ENCODE data around the gene MAP4. TPM values are rescaled to one million over a fixed set of nuclear protein-coding genes. Genes with fewer than 3 reads are reported as not detected.

The MAP4 gene
- total and polyA plus RNA-seq, 10 donors = 22.3 to 163 (median 100) TPM

- DNase-seq = no peak
- WGBS, 5 donors = 95 to 96% (median 96%) methylated on average over 20 to 23 of the region's 23 CpGs
- intact Hi-C loops (cut with DNase I; ENCODE audit: low total_unique reads) = no loop called here
Measured at GRCh38 chr3:47847801-47848518, 168.3 kb downstream of the MAP4 start.

GRCh38 chr3:47847260-47847659 is 169.0 kb downstream of the MAP4 start:
- WGBS, 5 donors = 88 to 92% (median 91%) methylated on average over 9 to 11 of the region's 11 CpGs
- H3K9me3 ChIP-seq = no peaks in the 10 kb centered on the region
- TF ChIP-seq CTCF (IDR thresholded peaks at IDR 0.05 in 8 of 11, conservative IDR thresholded peaks at IDR 0.05 in 3 of 11) (no peak), POLR2AphosphoS5 (IDR thresholded peaks at IDR 0.05) (peak in 2 of 3 donors; percentile 4 to 33)
- intact Hi-C loops (cut with DNase I; ENCODE audit: low total_unique reads) = no loop called here
- no peak overlapping the region for H3K27ac ChIP-seq
- no peaks in the 10 kb centered on the region for H3K27me3 ChIP-seq (replicated peaks in 1 of 7)
- H3K4me3 ChIP-seq = no peak overlapping the region
- peaks cover 8 to 100% (median 98%) of the 10 kb centered on the region in 6 donors for H3K36me3 ChIP-seq
- H3K4me1 ChIP-seq = no peaks in the 10 kb centered on the region
- no peak for DNase-seq

More at GRCh38 chr3:47847801-47848518, 168.3 kb downstream of the MAP4 start:
- no peaks in the 10 kb centered on the region for H3K27me3 ChIP-seq (replicated peaks in 1 of 7)
- no peaks in the 10 kb centered on the region for H3K9me3 ChIP-seq
- H3K36me3 ChIP-seq = peaks cover 3 to 100% (median 98%) of the 10 kb centered on the region in 6 donors
- no peak overlapping the region for H3K4me3 ChIP-seq
- no peaks in the 10 kb centered on the region for H3K4me1 ChIP-seq
- H3K27ac ChIP-seq = no peak overlapping the region
- TF ChIP-seq CTCF (IDR thresholded peaks at IDR 0.05 in 8 of 11, conservative IDR thresholded peaks at IDR 0.05 in 3 of 11) (no peak), POLR2A (IDR thresholded peaks at IDR 0.05) (no peak), POLR2AphosphoS5 (IDR thresholded peaks at IDR 0.05) (peak in 1 of 3 donors; percentile 22)

- intact Hi-C loops (cut with DNase I; ENCODE audit: low total_unique reads) = no loop called here
- no peak for TF ChIP-seq CTCF (IDR thresholded peaks at IDR 0.05 in 8 of 11, conservative IDR thresholded peaks at IDR 0.05 in 3 of 11)
- TF ChIP-seq POLR2AphosphoS5 (IDR thresholded peaks at IDR 0.05) = peak; percentile 9 to 11 (median 9)
- no peaks in the 10 kb centered on the region for H3K27me3 ChIP-seq (replicated peaks in 1 of 7)
- H3K36me3 ChIP-seq = peaks cover 8 to 100% (median 99%) of the 10 kb centered on the region in 6 donors
- H3K4me1 ChIP-seq = no peaks in the 10 kb centered on the region
- DNase-seq = no peak
- H3K27ac ChIP-seq = no peak overlapping the region
- WGBS, 5 donors = 93 to 99% (median 94%) methylated on average over 4 to 10 of the region's 10 CpGs
- H3K9me3 ChIP-seq = no peaks in the 10 kb centered on the region
- no peak overlapping the region for H3K4me3 ChIP-seq
Measured at GRCh38 chr3:47846880-47847248, 169.4 kb downstream of the MAP4 start.

GRCh38 chr3:47846186-47846879 is 169.9 kb downstream of the MAP4 start:
- Histone ChIP-seq H3K4me3 (no peak overlapping the region), H3K4me1 (no peaks in the 10 kb centered on the region), H3K27me3 (replicated peaks in 1 of 7) (no peaks in the 10 kb centered on the region), H3K36me3 (peaks cover 8 to 100% (median 100%) of the 10 kb centered on the region in 6 donors), H3K9me3 (no peaks in the 10 kb centered on the region), H3K27ac (no peak overlapping the region)
- DNase-seq = no peak
- 95 to 97% (median 96%) methylated on average over 21 to 37 of the region's 37 CpGs for WGBS, 5 donors
- TF ChIP-seq CTCF (IDR thresholded peaks at IDR 0.05 in 8 of 11, conservative IDR thresholded peaks at IDR 0.05 in 3 of 11) = no peak
- peak in 2 of 3 donors; percentile 42 to 69 for TF ChIP-seq POLR2AphosphoS5 (IDR thresholded peaks at IDR 0.05)
- no peak for TF ChIP-seq POLR2A (IDR thresholded peaks at IDR 0.05)
- intact Hi-C loops (cut with DNase I; ENCODE audit: low total_unique reads) = no loop called here
